ENCODE data around the gene RPL12.

RPL12 gene

DNA sequence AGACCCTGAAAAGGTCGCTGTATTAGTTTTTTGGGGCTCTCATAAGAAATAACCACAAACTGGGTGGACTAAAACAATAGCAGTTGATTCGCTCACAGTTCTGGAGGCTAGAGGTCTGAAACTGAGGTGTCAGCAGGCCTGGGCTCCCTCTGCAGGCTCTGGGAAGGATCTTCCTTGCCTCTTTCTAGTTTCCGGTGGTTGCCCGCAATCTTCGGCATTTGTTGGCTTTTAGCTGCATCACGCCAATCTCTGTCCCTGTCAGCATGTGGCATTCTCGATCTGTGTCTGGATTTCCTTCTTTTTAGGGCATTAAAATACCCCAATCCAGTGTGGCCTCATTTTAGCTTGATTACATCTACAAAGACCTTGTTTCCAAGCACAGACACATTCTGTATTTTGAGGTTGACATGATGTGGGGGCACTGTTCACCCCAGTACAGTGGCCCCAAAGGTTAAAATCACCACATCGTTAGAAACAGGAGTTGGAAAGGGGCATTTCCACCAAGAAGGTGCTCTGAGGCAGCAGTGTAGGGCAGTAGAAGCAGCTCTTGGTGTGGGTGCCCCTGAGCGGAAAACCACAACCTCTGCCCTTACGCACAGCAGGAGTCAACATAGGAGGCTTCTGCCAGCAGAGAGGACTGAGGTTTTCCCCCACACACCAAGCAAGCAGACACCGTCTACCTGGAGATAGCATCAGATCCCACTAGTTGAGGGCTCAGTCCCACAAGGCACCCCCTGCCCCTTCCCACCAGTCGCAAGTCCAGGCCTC is 13.5 kb downstream of the RPL12 start:
- DNase-seq = no peak

DNA sequence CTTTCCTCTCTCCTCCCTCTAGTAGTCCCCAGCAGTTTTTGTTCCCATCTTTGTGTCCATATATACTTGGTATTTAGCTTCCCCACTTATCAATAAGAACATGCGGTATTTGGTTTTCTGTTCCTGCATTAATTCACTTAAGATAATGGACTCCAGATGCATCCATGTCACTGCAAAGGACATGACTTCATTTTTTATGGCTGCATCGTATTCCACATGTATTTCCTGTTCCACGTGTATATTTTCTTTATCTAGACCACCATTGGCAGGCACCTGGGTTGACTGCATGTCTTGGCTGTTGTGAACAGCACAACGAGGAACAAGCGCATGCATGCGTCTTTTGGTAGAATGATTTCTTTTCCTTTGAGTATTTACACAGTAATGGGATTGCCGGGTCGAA is 20.8 kb downstream of the RPL12 start:
- no peak for DNase-seq

DNA sequence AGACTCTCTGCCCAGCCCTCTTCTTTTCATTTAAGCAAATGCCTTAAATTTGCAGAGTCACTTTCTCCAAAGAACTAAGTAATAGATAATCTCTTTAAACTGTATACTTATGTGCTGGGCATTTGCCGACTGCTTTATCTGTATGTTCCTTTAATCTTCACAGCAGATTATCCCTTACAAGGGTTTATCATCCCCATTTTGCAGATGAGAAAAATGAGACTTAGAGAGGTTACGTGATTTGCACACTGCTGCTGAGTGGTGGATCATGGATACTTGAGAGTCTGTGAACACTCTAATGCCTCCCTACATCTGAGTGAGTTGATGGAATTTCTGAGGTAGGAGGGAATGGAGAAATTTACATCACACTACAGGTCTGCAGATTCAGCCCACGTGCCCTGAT is 22.9 kb downstream of the RPL12 start:
- DNase-seq = no peak

DNA sequence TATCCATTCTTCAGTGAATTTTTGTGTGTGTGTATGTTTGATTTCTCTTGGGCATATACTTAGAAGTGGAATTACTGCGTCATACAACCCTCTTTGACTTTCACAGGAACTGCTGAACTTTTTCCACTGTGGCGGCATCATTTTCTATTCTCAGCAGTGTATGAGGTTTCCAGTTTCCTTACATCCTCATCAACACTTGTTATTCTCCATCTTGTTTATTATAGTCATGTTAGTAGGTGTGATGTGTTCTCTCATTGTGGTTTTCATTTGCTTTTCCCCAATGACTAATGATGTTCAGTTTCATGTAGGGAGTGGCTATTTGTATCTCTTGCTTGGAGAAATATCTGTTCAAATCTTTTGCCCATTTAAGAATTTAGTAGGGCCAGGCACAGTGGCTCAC is 24.4 kb downstream of the RPL12 start:
- no peak for DNase-seq

DNA sequence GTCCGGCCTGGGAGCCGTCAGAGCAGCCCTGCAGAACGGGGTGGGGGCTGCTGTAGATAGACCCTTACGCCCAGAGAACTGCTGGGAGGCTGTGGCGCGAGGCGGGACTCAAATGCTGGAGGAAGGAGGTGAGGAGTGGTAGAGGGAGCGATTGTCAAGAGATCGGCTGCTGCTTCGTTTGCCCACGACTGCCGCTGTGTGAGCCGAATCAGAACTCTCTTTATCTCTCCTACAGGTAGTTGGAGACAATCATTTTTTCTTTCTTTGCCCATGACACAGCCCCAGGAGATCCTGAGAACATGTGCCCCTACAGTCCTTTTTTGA is 26.6 kb downstream of the RPL12 start:
- DNase-seq = no peak

DNA sequence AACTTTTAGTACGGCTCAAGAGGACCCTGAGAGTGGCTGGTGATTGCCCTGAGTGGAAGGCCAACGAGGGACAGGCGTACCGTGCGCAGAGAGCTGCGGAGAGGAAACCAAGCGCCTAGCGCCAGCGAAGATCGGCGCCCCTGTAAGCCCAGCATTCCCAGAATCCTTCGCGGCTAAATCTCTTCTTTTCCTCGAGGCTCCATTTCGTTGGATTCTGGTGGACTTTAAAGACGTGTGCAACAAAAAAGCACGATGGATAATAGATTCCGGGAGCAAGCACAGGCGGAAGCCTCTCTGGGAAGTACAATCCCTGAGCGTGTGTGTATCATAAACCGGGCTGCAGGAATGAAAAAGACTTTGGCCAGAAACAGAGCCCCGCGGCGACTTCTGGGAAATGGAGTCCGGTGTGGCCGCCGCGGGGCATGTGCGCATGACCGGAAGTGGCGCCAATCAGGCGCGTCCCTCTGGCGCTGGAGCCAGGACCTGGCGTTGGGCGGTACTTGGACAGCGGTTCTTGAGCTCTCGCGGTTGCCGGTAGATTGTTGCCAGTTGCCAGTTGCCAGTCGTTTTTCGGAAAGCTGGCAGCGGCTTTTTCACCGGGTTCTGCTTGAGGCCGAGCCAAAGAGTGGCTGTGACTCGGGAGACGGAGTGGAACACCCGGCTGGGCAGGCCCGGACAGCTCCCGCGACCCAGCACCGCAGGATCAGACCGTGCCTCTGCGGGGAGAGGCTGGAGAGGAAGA is 27.1 kb downstream of the RPL12 start, which contains the start of gene ZNF79:
ZNF79 (plus strand) TSS at position 449 of the 742 bp plus-strand sequence. CDS start 406 bp downstream, outside the sequence.
- DNase-seq = peak; percentile 67

DNA sequence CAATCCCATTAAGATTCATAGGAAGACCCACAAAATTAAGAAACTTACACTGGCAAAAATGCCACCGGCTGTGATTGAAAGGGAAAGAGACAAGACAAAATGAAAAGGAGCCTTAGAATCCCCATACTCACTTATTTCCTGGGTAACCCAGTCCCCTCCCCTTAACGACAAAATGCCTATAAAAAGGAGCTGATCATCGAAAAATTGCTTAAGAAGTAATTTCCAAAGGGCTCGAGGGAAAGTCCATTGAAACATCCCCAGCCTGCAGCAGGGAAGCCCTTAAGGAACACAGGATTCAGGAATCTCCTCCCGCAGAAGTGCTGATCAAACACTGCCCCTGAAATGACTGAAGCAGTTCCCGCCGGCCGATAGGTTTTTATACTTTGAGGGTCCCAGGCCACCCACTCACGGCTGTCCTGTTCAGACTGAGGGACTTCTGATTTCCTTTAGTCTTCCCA is 27.7 kb downstream of the RPL12 start:
- no peak for DNase-seq

DNA sequence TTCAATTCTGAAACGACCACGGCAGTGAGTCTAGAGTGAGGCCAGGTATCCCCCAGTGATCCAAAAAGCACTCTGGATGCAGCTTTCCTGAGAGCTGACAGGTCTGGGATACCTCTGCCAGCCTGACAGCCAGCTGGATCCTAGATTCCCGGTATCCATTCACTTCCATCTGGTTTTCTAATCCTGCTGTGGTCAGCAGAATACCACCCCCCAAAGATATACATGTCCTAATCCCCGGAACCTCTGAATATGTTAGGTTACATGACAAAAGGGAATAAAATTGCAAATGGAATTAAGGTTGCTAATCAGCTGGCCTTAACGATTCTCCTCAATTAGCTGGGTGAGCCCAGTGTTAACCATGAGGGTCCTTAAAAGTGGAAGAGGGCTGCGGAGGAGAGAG is 28.4 kb downstream of the RPL12 start:
- DNase-seq = no peak

DNA sequence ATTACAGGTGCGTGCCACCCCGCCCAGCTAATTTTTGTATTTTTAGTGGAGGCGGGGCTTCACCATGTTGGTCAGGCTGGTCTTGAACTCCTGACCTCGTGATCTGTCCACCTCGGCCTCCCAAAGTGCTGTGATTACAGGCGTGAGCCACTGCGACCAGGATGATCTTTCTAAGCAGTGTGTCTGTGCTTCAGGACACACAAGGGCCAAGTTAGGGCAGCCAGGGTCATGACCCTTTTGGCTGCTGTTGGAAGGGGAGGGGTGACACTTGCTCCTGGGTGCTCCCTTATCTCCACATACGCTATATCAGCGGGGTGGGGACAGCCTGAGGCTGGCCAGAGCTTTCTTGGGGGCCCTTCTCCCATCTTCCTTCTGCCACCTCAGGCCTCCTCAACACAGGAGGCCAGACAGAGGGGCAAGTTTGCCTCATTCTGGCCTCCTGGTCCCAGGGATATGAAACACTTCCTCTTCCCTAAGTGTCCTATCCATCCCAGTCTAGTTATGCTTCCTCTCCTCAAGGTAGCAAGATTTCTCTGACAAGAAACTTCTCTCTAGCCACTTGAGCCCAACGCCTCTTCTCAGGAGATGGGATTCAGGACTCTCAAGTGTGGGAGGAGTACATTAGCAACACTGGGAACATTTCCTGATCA is 28.9 kb downstream of the RPL12 start:
- no peak for DNase-seq

DNA sequence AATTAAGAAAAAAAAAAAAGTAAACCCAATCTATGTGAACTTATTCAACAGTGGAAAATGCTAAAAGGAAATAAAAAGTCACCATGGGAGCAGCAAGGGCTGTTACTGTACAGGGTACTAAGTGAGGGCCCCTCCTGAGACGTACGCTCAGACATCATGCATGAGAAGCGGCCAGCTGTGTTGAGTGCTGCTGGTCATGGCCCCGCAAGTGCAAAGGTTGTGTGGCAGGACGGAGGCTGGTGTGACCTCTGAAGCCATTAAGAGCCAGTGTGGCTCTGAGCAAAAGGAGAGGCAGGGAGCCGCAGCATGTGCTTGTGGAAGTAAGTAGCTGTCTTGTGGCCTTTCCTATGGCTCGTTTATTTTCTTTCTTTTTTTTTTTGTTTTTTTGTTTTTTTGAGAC is 30.1 kb downstream of the RPL12 start:
- DNase-seq = no peak

DNA sequence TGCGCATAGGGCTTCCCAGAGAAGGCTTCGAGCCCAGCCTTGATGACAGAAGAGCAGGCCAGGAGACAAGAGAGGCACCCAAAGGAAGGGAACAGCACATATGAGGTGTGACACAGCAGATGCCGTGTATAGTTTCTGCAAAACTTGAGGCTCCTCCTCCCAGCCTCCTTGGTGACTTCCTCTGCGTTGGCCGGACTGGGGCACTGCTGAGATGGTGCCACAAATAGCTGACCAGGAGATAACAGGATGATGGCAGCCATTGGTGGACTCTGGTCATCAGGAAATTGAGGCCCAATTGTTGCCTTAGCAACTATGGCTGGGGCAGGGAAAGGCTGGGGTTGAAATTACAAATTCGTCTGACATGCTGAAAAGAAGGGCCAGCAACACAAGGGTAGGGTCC is 31.9 kb downstream of the RPL12 start:
- no peak for DNase-seq

DNA sequence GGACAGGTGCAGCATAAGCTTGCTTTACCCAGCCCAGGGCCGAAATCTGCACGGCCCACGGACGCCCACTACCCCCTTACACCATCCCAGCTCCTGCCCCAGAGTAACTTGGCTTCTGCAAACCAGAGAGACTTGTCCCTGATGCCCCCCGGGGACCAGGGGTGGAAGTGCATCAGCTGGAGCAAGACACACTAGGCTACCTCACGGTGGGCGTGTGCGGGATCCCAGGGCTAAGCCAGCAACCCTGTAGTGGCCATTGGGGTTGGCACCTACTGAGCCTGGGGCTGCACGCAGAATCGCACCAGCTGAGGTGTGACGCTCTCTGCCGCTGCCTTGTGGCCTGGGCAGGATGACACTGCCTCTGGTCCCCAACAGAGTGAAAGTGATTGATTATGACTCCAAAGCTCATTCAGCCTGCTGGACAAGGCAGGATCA is 33.2 kb downstream of the RPL12 start:
- no peak for DNase-seq

DNA sequence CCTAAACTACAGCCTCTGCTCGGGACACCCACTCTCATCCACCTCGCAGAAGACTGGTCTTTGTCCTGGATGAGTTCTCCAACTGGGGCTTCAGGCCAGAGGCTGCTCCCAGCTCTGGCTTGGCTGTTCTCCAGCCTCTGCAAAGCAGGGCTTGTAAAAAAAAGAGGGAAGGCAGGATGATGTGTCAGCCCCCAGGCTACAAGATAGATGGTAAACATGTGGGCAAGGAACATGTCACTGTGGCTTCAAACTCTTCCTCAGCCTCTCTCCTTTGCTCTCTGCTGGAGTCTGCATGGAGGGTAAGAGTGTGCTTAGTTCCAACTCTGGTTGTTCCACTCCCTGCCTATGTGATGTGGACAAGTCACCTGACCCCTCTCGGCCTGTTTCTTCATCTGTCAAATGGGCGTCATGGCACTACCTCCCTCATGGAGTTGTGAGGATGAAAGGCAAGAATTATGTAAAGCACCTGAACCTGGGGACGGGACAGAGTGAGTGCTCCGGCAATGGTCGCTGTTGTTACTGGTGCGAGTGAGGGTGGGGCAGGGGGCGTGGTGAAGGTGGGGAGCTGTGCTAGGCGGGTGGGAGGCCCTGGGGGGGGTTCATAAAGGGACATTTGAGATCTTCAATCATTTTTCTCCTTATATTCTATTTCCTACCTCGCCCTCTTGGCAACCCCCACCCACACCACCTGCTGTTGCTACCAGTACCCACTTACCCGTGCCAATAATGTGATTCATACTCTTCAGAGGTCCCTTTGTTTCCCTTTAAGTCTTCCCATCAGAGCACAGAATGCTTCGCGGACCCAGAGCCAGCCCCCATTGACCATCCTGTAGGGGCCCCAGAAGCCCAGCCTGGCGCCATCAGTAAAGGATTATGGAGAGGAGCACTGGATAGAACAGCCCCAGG is 33.8 kb downstream of the RPL12 start:
- no peak for DNase-seq

DNA sequence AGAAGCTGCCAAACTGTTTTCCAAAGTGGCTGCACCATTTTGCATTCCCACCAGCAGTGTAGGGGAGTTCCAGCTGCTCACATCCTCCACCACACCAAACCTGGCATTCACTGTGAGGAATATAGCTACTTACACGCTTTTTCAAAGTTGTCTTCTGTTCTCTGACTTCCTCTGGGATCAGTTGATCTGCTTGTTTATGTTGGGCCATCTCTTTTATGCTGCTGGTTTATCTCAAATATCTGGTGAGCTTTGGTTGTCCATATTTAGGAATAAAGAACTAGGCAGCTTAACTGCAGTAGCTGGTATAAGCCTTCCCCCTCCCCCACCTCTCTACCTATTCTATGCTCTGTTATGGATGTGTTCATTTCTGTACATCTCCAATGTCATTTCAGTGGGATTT is 35.5 kb downstream of the RPL12 start:
- no peak for DNase-seq

DNA sequence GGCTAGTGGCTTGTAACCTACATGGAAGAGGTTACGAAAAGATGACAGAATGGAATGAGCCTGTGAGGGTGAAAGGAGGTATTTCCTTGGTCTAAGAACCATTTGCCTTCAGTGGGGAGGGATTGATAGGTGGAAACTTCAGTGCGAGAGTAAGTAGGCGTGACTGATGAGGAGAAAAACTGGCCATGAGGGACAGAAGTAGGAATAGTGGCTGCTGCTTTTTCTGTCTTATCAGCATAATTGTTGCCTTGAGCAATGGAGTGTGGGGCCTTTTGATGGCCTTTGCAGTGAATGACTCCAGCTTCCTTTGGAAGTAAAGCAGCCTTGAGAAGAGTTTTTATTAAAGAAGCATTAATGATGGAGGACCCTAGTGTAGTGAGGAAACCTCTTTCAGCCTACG is 36.1 kb downstream of the RPL12 start:
- DNase-seq = no peak

DNA sequence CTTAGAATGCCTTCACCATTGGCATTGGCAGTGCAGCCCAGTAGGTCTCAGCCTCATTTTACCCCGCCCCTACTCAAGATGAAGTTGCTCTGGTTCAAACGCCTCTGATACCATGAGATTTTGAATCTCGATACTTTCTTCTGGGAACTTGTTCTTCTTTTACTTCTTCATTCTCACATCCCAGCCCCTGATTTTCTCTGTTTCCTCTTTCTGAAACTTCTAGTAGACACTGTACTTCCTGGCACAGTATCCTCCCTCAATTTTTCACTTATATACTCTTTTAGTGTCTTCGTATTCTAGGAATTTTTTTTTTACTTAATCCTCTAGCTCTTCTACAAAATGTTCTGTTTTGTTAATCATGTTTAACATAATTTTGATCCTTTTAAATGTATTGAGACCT is 40.1 kb downstream of the RPL12 start:
- no peak for DNase-seq

DNA sequence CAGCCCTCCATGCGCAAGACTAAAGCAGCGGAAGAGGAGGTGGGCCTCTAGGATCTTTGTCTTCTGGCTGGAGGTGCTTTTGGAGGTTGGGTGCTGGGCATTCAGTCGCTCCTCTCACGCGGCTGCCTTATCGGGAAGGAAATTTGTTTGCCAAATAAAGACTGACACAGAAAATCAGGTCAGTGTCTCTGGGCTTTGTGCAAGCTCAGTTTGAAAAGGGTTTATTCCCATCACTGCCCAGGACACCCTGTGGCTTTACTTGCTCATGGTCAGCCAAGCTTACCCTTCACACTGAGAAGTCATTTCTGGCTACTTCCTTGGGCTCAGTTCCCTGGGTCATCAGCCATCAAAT is 43.7 kb downstream of the RPL12 start:
- no peak for DNase-seq

DNA sequence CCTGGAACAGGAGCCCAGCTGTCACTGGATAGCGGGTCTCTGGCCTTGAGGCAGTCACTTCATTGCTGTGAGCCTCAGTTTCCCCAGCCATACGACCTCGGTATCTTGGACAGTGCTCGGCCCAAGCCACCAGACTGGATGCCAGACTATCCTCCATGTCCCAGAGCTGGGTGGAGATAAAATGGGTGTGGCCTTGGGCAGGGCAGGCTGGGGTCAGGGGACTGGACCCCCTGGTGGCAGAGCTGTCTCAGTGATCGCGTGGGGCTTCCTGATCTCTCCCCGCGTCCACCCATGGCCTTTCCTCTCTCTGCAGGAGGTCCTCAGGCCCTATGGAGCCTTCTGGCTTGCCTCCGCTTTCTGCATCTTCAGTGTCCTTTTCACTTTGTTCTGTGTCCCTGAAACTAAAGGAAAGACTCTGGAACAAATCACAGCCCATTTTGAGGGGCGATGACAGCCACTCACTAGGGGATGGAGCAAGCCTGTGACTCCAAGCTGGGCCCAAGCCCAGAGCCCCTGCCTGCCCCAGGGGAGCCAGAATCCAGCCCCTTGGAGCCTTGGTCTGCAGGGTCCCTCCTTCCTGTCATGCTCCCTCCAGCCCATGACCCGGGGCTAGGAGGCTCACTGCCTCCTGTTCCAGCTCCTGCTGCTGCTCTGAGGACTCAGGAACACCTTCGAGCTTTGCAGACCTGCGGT is 44.3 kb downstream of the RPL12 start:
- DNase-seq = no peak

DNA sequence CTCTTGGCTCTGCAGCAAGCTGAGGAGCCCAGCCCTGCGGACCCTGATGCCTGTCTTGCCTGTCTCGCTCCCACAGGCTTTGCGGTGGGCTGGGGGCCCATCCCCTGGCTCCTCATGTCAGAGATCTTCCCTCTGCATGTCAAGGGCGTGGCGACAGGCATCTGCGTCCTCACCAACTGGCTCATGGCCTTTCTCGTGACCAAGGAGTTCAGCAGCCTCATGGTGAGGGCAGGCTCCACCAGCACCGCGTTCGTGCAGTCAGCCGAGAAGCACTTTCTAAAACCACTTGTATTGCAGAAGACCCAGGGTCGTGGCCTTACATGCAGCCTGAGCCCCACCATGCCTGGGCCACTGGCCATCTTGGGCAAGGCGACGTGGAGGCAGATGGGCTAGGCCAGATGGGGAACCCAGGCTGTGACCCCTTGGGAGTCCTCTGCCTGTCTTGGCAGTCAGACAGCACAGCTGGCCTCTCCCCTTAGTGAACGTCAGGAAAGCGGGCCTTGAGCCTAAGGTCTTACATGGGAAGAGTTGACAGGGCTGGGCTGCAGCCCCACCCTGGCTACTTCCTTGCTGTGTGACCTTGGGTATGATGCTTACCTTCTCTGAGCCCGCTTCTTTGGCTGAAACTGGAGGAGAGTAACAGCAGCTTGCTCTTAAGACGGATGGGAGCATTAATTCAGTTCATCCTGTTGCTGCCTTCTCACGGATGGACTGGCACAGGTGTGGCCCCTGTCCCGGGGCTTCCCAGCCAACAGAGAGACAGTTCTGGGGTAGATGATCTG is 45.7 kb downstream of the RPL12 start:
- DNase-seq = no peak

DNA sequence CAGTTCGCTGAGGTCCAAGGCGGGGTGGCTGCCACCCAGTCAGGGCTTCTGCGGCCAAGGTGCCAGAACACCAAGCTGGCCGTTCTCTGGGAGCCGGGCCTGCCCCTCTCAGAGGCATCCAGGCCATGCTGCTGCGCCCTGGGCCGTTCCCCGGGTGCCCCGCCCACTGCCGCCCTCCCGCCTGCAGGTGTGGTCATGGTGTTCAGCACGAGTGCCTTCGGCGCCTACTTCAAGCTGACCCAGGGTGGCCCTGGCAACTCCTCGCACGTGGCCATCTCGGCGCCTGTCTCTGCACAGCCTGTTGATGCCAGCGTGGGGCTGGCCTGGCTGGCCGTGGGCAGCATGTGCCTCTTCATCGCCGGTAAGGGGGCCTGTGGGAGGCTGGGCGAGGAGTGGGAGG is 46.6 kb downstream of the RPL12 start:
- no peak for DNase-seq

DNA sequence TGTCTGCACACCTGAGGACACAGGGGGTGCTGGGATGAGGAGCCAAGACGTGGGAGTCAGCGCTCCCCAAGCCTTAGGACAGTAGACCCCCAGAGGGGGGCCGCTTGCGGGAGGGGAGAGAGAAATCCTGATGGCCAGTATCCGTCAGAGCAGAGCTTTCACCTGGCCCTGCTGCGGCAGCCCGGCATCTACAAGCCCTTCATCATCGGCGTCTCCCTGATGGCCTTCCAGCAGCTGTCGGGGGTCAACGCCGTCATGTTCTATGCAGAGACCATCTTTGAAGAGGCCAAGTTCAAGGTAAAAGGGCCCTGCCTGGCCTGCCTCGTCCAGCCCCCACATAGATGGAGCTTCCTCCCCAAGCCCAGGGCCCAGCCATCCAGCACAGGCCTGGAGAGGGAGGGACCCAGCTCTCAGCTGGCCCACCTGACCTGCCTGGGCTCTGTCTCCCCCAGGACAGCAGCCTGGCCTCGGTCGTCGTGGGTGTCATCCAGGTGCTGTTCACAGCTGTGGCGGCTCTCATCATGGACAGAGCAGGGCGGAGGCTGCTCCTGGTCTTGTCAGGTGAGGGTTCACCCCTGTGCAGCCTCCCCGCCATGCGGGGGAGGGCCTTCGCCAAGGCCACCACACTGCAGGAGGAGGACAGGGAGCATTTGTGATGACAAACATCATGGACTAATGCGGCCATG is 47.6 kb downstream of the RPL12 start:
- DNase-seq = no peak
